ENCODE data around the gene TTLL9.

- TF ChIP-seq POLR2A (IDR thresholded peaks at IDR 0.05) (no peak), CTCF (IDR thresholded peaks at IDR 0.05) (no peak)
Observed at GRCh38 chr20:31919410-31920155, 49.1 kb downstream of the TTLL9 start.

Data from breast epithelium (tissue), 3 donors.